Measurements from ENCODE around the gene IFT122. TPM values are rescaled to one million over a fixed set of nuclear protein-coding genes. Genes with fewer than 3 reads are reported as not detected.

IFT122 gene
- total RNA-seq, 2 experiments from 2014 or later, result 21.6 to 37.0 TPM

DNA sequence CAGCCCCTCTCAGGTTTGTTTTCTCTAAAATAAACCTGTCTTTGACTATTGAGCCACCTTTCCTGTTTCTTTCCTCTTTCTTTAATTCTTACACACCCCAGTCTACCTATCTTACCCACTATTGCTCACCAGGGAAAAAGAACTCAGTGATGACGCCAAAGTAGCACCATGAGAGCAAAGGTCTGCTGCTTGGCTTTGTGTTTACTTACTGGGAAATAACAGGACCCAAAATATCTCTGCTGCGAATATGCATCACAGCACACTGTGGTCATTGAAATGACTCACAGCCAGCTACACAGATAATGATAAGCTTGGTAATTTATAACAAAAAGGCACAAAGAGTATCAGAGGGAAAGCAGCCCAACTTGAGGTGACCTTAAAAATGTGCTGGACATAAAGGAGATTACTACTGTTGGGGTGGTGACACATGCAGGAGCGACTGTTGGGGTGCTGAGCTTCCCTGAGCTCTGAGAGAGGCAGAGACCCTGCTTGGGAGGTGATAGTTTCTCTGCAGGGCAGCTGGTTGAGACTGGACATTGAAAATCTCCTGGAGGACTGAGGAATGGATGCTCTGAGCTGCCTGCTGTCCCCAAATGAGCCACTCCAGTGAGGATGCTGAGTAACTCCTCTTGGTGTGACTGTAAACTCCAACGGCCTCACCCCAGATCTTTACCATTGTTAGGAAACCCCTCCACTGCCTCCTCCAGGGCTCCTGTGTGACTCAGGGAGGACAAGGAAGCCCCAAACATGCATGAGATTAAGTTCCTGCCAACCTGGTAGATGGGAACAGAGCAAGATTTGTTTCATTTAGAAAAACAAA, 26.1 kb upstream of the IFT122 start:
- H2AFZ ChIP-seq (ENCODE audit: low read length), result no peak overlapping the region
- TF ChIP-seq CTCF (conservative IDR thresholded peaks at IDR 0.05; ENCODE audit: low read length) (no peak), EZH2phosphoT487 (IDR thresholded peaks at IDR 0.05; ENCODE audit: borderline replicate concordance, low read depth, low read length) (no peak)
- POLR2A ChIA-PET, result interaction anchor here (1.0 kb wide), 1 partner anchor 13 kb away, joined by 3 read pairs; no protein-coding TSS in a partner anchor

GRCh38 chr3:129415378-129415777, 24.6 kb upstream of the IFT122 start:
- H3K9me2 ChIP-seq (ENCODE audit: insufficient read depth, low read length), result no peaks in the 10 kb centered on the region
- no TSS peak for BruUV-seq (replicated peaks)
- no peaks in the 10 kb centered on the region for H3K9me3 ChIP-seq (ENCODE audit: low read length)
- H3K4me3 ChIP-seq (ENCODE audit: low read depth, low read length, poor library complexity, severe bottlenecking), result no peak overlapping the region
- no peaks in the 10 kb centered on the region for H3K36me3 ChIP-seq (ENCODE audit: insufficient read depth, low read length)
- H2AFZ ChIP-seq (ENCODE audit: low read length), result no peak overlapping the region
- no peak overlapping the region for H3K27ac ChIP-seq (ENCODE audit: low read depth, low read length, poor library complexity, severe bottlenecking)
- no peak for DNase-seq (ENCODE audit: low spot score)
- intact Hi-C loops (cut with micrococcal nuclease; ENCODE audit: unreplicated experiment), result no loop called here
- POLR2A ChIA-PET, result no interaction called here
- H3K4me1 ChIP-seq (ENCODE audit: insufficient read depth, low read length, poor library complexity, severe bottlenecking), result no peaks in the 10 kb centered on the region
- H3K4me2 ChIP-seq (ENCODE audit: low read length), result no peak overlapping the region
- H3K79me2 ChIP-seq (ENCODE audit: insufficient read depth, low read depth, low read length), result no peaks in the 10 kb centered on the region
- CTCF ChIA-PET (ENCODE audit: unreplicated experiment), result no interaction called here
- no peak for TF ChIP-seq CTCF (conservative IDR thresholded peaks at IDR 0.05; ENCODE audit: low read length)
- no peak for TF ChIP-seq EZH2phosphoT487 (IDR thresholded peaks at IDR 0.05; ENCODE audit: borderline replicate concordance, low read depth, low read length)
- H4K20me1 ChIP-seq (ENCODE audit: insufficient read depth, low read length), result no peaks in the 10 kb centered on the region

More for the DNA sequence above, 26.1 kb upstream of the IFT122 start:
- no peaks in the 10 kb centered on the region for H3K9me2 ChIP-seq (ENCODE audit: insufficient read depth, low read length)
- H3K36me3 ChIP-seq (ENCODE audit: insufficient read depth, low read length), result no peaks in the 10 kb centered on the region
- CTCF ChIA-PET (ENCODE audit: unreplicated experiment), result interaction anchor here (0.8 kb wide), 1 partner anchor 14 kb away, joined by 3 read pairs; no protein-coding TSS in a partner anchor
- no peaks in the 10 kb centered on the region for H3K4me1 ChIP-seq (ENCODE audit: insufficient read depth, low read length, poor library complexity, severe bottlenecking)
- no peaks in the 10 kb centered on the region for H3K79me2 ChIP-seq (ENCODE audit: insufficient read depth, low read depth, low read length)
- H3K4me3 ChIP-seq (ENCODE audit: low read depth, low read length, poor library complexity, severe bottlenecking), result no peak overlapping the region
- no peak for DNase-seq (ENCODE audit: low spot score)
- H3K9me3 ChIP-seq (ENCODE audit: low read length), result no peaks in the 10 kb centered on the region
- no peaks in the 10 kb centered on the region for H4K20me1 ChIP-seq (ENCODE audit: insufficient read depth, low read length)
- H3K27ac ChIP-seq (ENCODE audit: low read depth, low read length, poor library complexity, severe bottlenecking), result no peak overlapping the region
- no TSS peak for BruUV-seq (replicated peaks)
- intact Hi-C loops (cut with micrococcal nuclease; ENCODE audit: unreplicated experiment), result no loop called here
- no peak overlapping the region for H3K4me2 ChIP-seq (ENCODE audit: low read length)

- H3K4me3 ChIP-seq (ENCODE audit: low read depth, low read length, poor library complexity, severe bottlenecking), result no peak overlapping the region
- intact Hi-C loops (cut with micrococcal nuclease; ENCODE audit: unreplicated experiment), result no loop called here
- POLR2A ChIA-PET, result interaction anchor here (0.7 to 0.8 kb wide), 3 partner anchors 11 to 399 kb away, joined by 3 to 6 read pairs (median 3); no protein-coding TSS in a partner anchor
These were observed 24.2 kb upstream of the IFT122 start for GRCh38 chr3:129415830-129416229.

More at GRCh38 chr3:129415830-129416229, 24.2 kb upstream of the IFT122 start:
- H4K20me1 ChIP-seq (ENCODE audit: insufficient read depth, low read length), result no peaks in the 10 kb centered on the region
- CTCF ChIA-PET (ENCODE audit: unreplicated experiment), result no interaction called here
- H3K9me3 ChIP-seq (ENCODE audit: low read length), result no peaks in the 10 kb centered on the region
- no peaks in the 10 kb centered on the region for H3K9me2 ChIP-seq (ENCODE audit: insufficient read depth, low read length)
- H3K4me1 ChIP-seq (ENCODE audit: insufficient read depth, low read length, poor library complexity, severe bottlenecking), result no peaks in the 10 kb centered on the region
- no peaks in the 10 kb centered on the region; the same call in 1 of the 2 replicates for H3K36me3 ChIP-seq (ENCODE audit: insufficient read depth, low read length)
- TF ChIP-seq EZH2phosphoT487 (IDR thresholded peaks at IDR 0.05; ENCODE audit: borderline replicate concordance, low read depth, low read length), result no peak
- no TSS peak for BruUV-seq (replicated peaks)
- DNase-seq (ENCODE audit: low spot score), result no peak
- no peak overlapping the region for H3K4me2 ChIP-seq (ENCODE audit: low read length)
- H3K27ac ChIP-seq (ENCODE audit: low read depth, low read length, poor library complexity, severe bottlenecking), result no peak overlapping the region
- H2AFZ ChIP-seq (ENCODE audit: low read length), result no peak overlapping the region
- H3K79me2 ChIP-seq (ENCODE audit: insufficient read depth, low read depth, low read length), result no peaks in the 10 kb centered on the region
